Measurements from ENCODE around the gene LYG1. TPM values are rescaled to one million over a fixed set of nuclear protein-coding genes. Genes with fewer than 3 reads are reported as not detected.
"Not testable (repeated sequence)": the region's sequence is repeated elsewhere in the genome, so short reads cannot be mapped to it uniquely, and the experiment has no call there.

Gene LYG1
- total RNA-seq, 1 donor from 2014 or later: 0.12 TPM

- peak within 1 kb of the TSS; percentile 79 for H3K4me3 ChIP-seq (ENCODE audit: low read depth, low read length)
These were observed 36.4 kb upstream of the LYG1 start, which contains the start of gene EIF5B for GRCh38 chr2:99337113-99338028. Gene EIF5B, plus strand, starts transcription at chr2:99337389. Its CDS starts 166 bp downstream, at chr2:99337555.

GRCh38 chr2:99336804-99337112, 35.8 kb upstream of the LYG1 start:
- peak; percentile 59 for DNase-seq (ENCODE audit: low read depth)
- peak overlapping the region; percentile 79 for H3K4me3 ChIP-seq (ENCODE audit: low read depth, low read length)
- TF ChIP-seq CTCF (conservative IDR thresholded peaks at IDR 0.05; ENCODE audit: low read depth, low read length): no peak

More at GRCh38 chr2:99337113-99338028, 36.4 kb upstream of the LYG1 start, which contains the start of gene EIF5B:
- DNase-seq (ENCODE audit: low read depth): no peak
- TF ChIP-seq CTCF (conservative IDR thresholded peaks at IDR 0.05; ENCODE audit: low read depth, low read length): peak; percentile 55

DNA sequence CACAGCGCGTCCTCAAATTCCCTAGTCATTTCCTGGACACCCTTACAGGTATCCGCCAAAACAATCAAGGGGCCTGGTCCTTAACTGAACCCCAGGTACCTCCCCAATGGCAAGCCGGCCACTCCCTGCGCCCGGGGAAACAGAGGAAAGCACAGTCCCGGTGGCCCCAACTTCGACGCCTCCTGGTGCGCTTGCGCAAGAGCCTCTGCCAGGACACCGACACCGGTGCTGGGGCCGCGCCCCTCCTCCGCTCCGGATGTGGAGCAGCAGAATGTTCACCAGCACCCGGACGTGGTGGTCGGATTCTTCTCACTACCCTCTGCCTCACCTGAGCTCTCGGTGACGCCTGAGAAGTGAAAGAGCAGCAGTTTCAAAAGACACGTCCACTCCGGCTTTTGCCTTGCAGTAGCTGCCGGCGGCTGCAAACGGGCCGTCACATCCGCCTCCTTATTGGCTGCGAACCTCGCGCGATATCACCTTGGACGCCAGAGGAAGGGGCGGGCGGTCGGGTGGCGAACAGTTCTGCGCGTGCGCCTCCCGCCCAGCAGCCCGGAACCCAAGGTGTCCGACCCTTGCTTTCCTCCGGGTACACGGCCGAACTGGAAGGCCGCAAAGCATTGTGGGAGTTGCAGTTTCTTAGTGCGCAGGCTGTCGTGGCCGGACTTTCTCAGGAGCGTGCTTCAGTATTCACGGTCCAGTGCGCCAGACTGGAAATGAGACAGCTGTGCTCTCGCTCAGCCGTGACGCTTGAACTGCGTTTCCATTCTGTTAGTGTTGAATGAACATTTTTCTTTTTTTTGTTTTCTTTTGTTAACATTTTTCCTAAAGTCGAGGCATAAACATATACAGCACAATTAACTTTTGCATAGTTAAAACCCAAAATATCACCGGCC, 35.2 kb upstream of the LYG1 start, which contains the start of gene TXNDC9:
Gene TXNDC9 (minus strand): TSS at position 423 of the 893 bp plus-strand sequence. CDS start 3,123 bp downstream, outside the sequence.
- H3K4me3 ChIP-seq (ENCODE audit: low read depth, low read length): peak within 1 kb of the TSS; percentile 79
- no peak for TF ChIP-seq CTCF (conservative IDR thresholded peaks at IDR 0.05; ENCODE audit: low read depth, low read length)
- peak; percentile 98 for DNase-seq (ENCODE audit: low read depth)

GRCh38 chr2:99325384-99325783, 24.4 kb upstream of the LYG1 start:
- H3K4me3 ChIP-seq (ENCODE audit: low read depth, low read length): no peak overlapping the region
- no peak for TF ChIP-seq CTCF (conservative IDR thresholded peaks at IDR 0.05; ENCODE audit: low read depth, low read length)
- no peak for DNase-seq (ENCODE audit: low read depth)

DNA sequence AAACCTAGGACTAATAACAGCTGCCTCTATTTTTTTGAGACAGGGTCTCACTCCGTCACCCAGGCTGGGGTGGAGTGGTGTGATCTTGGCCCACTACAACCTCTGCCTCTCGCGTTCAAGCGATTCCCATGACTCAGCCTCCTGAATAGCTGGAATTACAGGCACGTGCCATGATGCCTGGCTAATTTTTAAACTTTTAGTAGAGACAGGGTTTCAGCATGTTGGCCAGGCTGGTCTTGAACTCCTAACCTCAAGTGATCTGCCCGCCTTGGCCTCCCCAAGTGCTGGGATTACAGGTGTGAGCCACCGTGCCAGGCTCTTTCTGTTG, 16.8 kb upstream of the LYG1 start:
- DNase-seq (ENCODE audit: low read depth); H3K4me3 ChIP-seq (ENCODE audit: low read depth, low read length): not testable (repeated sequence)

DNA sequence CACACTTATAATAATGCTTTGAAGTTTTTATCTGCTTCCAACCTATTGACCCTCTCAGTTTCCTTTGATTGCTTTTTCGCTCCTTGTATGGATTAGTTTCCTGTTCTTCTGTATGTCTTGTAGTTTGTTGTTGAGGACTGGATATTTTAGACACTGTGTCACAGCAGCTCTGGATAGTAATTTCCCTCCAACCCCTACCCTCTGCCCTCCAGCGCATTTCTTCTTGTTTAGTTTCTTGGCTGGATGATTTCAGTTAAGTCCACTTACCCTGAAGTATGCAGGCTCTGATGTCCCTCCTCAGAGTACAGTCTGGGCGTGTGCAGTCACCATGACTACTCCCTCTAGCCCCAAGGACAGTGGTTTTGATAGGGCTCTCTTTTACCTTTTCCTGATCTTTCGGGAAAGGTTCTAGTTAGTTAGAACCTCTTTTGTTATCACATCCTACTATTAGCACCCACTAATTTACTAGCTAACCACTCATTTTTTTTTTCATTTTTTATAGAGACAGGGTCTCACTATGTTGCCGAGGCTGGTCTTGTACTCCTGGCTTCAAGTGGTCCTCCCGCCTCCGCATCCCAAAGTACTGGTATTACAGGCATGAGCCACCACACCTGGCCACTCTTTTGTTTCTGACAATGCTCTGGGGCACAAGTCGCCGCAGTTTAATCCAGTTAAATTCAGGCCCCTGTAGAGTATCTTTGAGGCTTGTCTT, 16.3 kb upstream of the LYG1 start:
- no peak for TF ChIP-seq CTCF (conservative IDR thresholded peaks at IDR 0.05; ENCODE audit: low read depth, low read length)
- peak; percentile 74 for DNase-seq (ENCODE audit: low read depth)
- no peak overlapping the region for H3K4me3 ChIP-seq (ENCODE audit: low read depth, low read length)

Data from epithelial cell of proximal tubule (primary cell).